Esophagus (tissue), 2 donors: ENCODE data around the gene HSPB7. TPM values are rescaled to one million over a fixed set of nuclear protein-coding genes. Genes with fewer than 3 reads are reported as not detected.
"Not testable (repeated sequence)": the region's sequence is repeated elsewhere in the genome, so short reads cannot be mapped to it uniquely, and the experiment has no call there.

Experiments used
- H3K27ac ChIP-seq, 2 donors: one replicate each; pipeline ENCODE4 v1.5.1; 2013; ENCODE audit warnings: low read depth in 2 of 2, mild to moderate bottlenecking in 2 of 2, inconsistent platforms in 1 of 2, low read length in 1 of 2, moderate library complexity in 1 of 2
- H3K27me3 ChIP-seq, 2 donors: one replicate each; pipeline ENCODE4 v1.6.1; 2013; ENCODE audit warnings: low read length in 2 of 2, control low read depth in 1 of 2, mild to moderate bottlenecking in 1 of 2; ENCODE audit not compliant: insufficient read depth in 2 of 2, control insufficient read depth in 1 of 2
- H3K36me3 ChIP-seq, 2 donors: one replicate each; pipeline ENCODE4 v1.6.1; 2013; ENCODE audit warnings: low read length in 1 of 2; ENCODE audit not compliant: control insufficient read depth in 2 of 2, insufficient read depth in 2 of 2
- H3K4me1 ChIP-seq, 2 donors: one replicate each; pipeline ENCODE4 v1.6.1; 2013; ENCODE audit warnings: low read length in 1 of 2; ENCODE audit not compliant: control insufficient read depth in 2 of 2, insufficient read depth in 2 of 2
- H3K4me3 ChIP-seq, 2 donors: one replicate each; pipeline ENCODE4 v1.5.1; 2013; ENCODE audit warnings: low read length in 2 of 2, mild to moderate bottlenecking in 2 of 2, low read depth in 1 of 2, moderate library complexity in 1 of 2
- H3K9me3 ChIP-seq, 2 donors: one replicate each; pipeline ENCODE4 v1.6.1; 2013; ENCODE audit warnings: mild to moderate bottlenecking in 2 of 2, low read depth in 1 of 2, low read length in 1 of 2, moderate library complexity in 1 of 2; ENCODE audit not compliant: control insufficient read depth in 2 of 2, insufficient read depth in 1 of 2
- WGBS, 2 donors: extraction: QIAGEN DNeasy Blood & Tissue Kit; methylation state at CpG; one replicate each; pipeline ENCODE4 v1.1.7; 2013; 5-methylcytosine and 5-hydroxymethylcytosine counted together
- polyA plus RNA-seq, 2 donors: library from polyadenylated mRNA; stranded (reverse); fragments of 200-250 nt; gene quantifications; one replicate each; pipeline ENCODE4 v1.2.3, GENCODE V29; 2013
- donor health status: healthy with polysubstance abuse.
- donor health status: Bipolar disorder and iron deficiency.

Gene HSPB7
- polyA plus RNA-seq, 2 donors: 6.6 to 21.7 TPM

- H3K9me3 ChIP-seq, H3K27me3 ChIP-seq, H3K27ac ChIP-seq, H3K4me1 ChIP-seq, H3K36me3 ChIP-seq, H3K4me3 ChIP-seq: not testable (repeated sequence)
- 62 to 78% methylated on average over 5 to 8 of the region's 8 CpGs for WGBS, 2 donors
These were observed 22.0 kb upstream of the HSPB7 start for GRCh38 chr1:16039871-16040270.

GRCh38 chr1:16038620-16038912 lies 20.7 kb upstream of the HSPB7 start:
- Histone ChIP-seq H3K27me3 (no peaks in the 10 kb centered on the region), H3K4me1 (no peaks in the 10 kb centered on the region), H3K36me3 (no peaks in the 10 kb centered on the region), H3K9me3 (no peaks in the 10 kb centered on the region), H3K4me3 (no peak overlapping the region), H3K27ac (no peak overlapping the region)
- WGBS, 2 donors: 66 to 76% methylated on average over 4 of the region's 4 CpGs

- H3K4me3 ChIP-seq, H3K27me3 ChIP-seq, H3K4me1 ChIP-seq, H3K9me3 ChIP-seq, H3K27ac ChIP-seq, H3K36me3 ChIP-seq: not testable (repeated sequence)
- 85 to 87% methylated on average over 10 to 11 of the region's 11 CpGs for WGBS, 2 donors
These were observed 18.6 kb upstream of the HSPB7 start for GRCh38 chr1:16036461-16036860.

GRCh38 chr1:16033103-16033632 lies 15.3 kb upstream of the HSPB7 start:
- not testable (repeated sequence) for H3K4me1 ChIP-seq, H3K27me3 ChIP-seq, H3K9me3 ChIP-seq, H3K36me3 ChIP-seq, H3K27ac ChIP-seq, H3K4me3 ChIP-seq
- 63 to 65% methylated on average over 7 of the region's 7 CpGs for WGBS, 2 donors

GRCh38 chr1:16032388-16033102 lies 14.7 kb upstream of the HSPB7 start:
- Histone ChIP-seq H3K4me1 (no peaks in the 10 kb centered on the region), H3K27ac (no peak overlapping the region), H3K27me3 (peaks cover 0 to 2% of the 10 kb centered on the region in 2 donors), H3K9me3 (no peaks in the 10 kb centered on the region), H3K4me3 (no peak overlapping the region), H3K36me3 (no peaks in the 10 kb centered on the region)
- WGBS, 2 donors: 42 to 47% methylated on average over 18 of the region's 18 CpGs

GRCh38 chr1:16031551-16031950 lies 13.7 kb upstream of the HSPB7 start:
- no peaks in the 10 kb centered on the region for H3K4me1 ChIP-seq
- H3K4me3 ChIP-seq: no peak overlapping the region
- H3K36me3 ChIP-seq: no peaks in the 10 kb centered on the region
- H3K9me3 ChIP-seq: no peaks in the 10 kb centered on the region
- no peak overlapping the region for H3K27ac ChIP-seq
- H3K27me3 ChIP-seq: peaks cover 0 to 2% of the 10 kb centered on the region in 2 donors
- 83 to 86% methylated on average over 8 of the region's 8 CpGs for WGBS, 2 donors

GRCh38 chr1:16029288-16029687 lies 11.4 kb upstream of the HSPB7 start:
- WGBS, 2 donors: 93 to 97% methylated on average over 1 of the region's 1 CpG
- Histone ChIP-seq H3K27me3 (peaks cover 0 to 2% of the 10 kb centered on the region in 2 donors), H3K27ac (no peak overlapping the region), H3K9me3 (no peaks in the 10 kb centered on the region), H3K4me1 (no peaks in the 10 kb centered on the region), H3K36me3 (no peaks in the 10 kb centered on the region), H3K4me3 (no peak overlapping the region)

- H3K4me1 ChIP-seq, H3K27ac ChIP-seq, H3K36me3 ChIP-seq, H3K4me3 ChIP-seq, H3K27me3 ChIP-seq, H3K9me3 ChIP-seq: not testable (repeated sequence)
- 75 to 79% methylated on average over 12 to 13 of the region's 13 CpGs for WGBS, 2 donors
These were observed 11.1 kb upstream of the HSPB7 start for GRCh38 chr1:16029003-16029268.

- H3K27ac ChIP-seq: no peak overlapping the region
- H3K4me3 ChIP-seq: no peak overlapping the region
- WGBS, 2 donors: 58 to 59% methylated on average over 19 of the region's 19 CpGs
These were observed 10.6 kb upstream of the HSPB7 start for GRCh38 chr1:16028237-16029002.

More at GRCh38 chr1:16028237-16029002, 10.6 kb upstream of the HSPB7 start:
- H3K27me3 ChIP-seq: peaks cover 0 to 2% of the 10 kb centered on the region in 2 donors
- H3K4me1 ChIP-seq: no peaks in the 10 kb centered on the region
- H3K9me3 ChIP-seq: no peaks in the 10 kb centered on the region
- no peaks in the 10 kb centered on the region for H3K36me3 ChIP-seq
